Mucosa of descending colon (tissue), 3 donors: Measurements from ENCODE around the gene ACE2. TPM values are rescaled to one million over a fixed set of nuclear protein-coding genes. Genes with fewer than 3 reads are reported as not detected.

Source experiments
- ATAC-seq: fragments of 200-7000 bp; cut with Tn5 transposase; one replicate; pipeline ENCODE4 v1.9.1; 2020; ENCODE audit warnings: mild to moderate bottlenecking, moderate library complexity
- DNase-seq, 3 donors: peaks; one replicate each; pipeline ENCODE4 v3.0.0-alpha.2; 2020
- H3K36me3 ChIP-seq: fragments of 200-600 bp; one replicate; pipeline ENCODE4 v1.8.0; 2021; ENCODE audit warnings: low read depth, mild to moderate bottlenecking
- H3K4me1 ChIP-seq: fragments of 200-600 bp; one replicate; pipeline ENCODE4 v1.8.0; 2021; ENCODE audit warnings: low read depth, mild to moderate bottlenecking
- H3K4me3 ChIP-seq: fragments of 200-600 bp; one replicate; pipeline ENCODE4 v1.8.0; 2021; ENCODE audit warnings: mild to moderate bottlenecking
- H3K9me3 ChIP-seq: fragments of 200-600 bp; one replicate; pipeline ENCODE4 v1.8.0; 2021; ENCODE audit warnings: mild to moderate bottlenecking
- CTCF ChIP-seq: fragments of 200-600 bp; IDR thresholded peaks from one replicate; pipeline ENCODE4 v1.8.0; 2022; ENCODE audit warnings: antibody characterized with exemption, mild to moderate bottlenecking
- intact Hi-C, 2 donors: fragments of 100-400 bp; cut with DNase I in 1 of 2; cut with micrococcal nuclease in 1 of 2; formaldehyde crosslinking; loops; one replicate each; pipeline versions ENCODE4 v1.11.0 to v1.11.1; 2022; cut with DNase I, micrococcal nuclease
- total RNA-seq, 3 donors: library from RNA; stranded (reverse); fragmentation: NEBNext Ultra II Directional in 2 of 3; extraction: Animal tissue kit (Norgen Biotek cat#: 25700) in 2 of 3; gene quantifications; one replicate each; pipeline versions ENCODE4 v1.2.1 to v1.2.4, GENCODE V29; 2021 to 2023
- donor health status: DM: no; HTN: no; CAD: no; lungs with moderate emphysema.
- donor health status: DM: no; HTN: no; CAD: no.
- donor health status: DM: no; HTN: yes; CAD: no.

The ACE2 gene
- total RNA-seq, 3 donors from 2014 or later = 23.1 to 40.8 (median 23.2) TPM

GRCh38 chrX:15525664-15526416 lies 74.9 kb downstream of the ACE2 start:
- TF ChIP-seq CTCF = no peak
- ATAC-seq (no peak), DNase-seq (no peak)
- Histone ChIP-seq H3K4me3 (no peak overlapping the region), H3K36me3 (no peaks in the 10 kb centered on the region), H3K4me1 (no peaks in the 10 kb centered on the region), H3K9me3 (no peaks in the 10 kb centered on the region)
- intact Hi-C loops = no loop called here

- DNase-seq = no peak
- no peak for TF ChIP-seq CTCF
- no peaks in the 10 kb centered on the region for H3K4me1 ChIP-seq
- ATAC-seq = no peak
- intact Hi-C loops = no loop called here
- no peaks in the 10 kb centered on the region for H3K9me3 ChIP-seq
- no peaks in the 10 kb centered on the region for H3K36me3 ChIP-seq
- H3K4me3 ChIP-seq = no peak overlapping the region
Observed at GRCh38 chrX:15524417-15524816, 76.3 kb downstream of the ACE2 start.

GRCh38 chrX:15523088-15523487 lies 77.7 kb downstream of the ACE2 start:
- Histone ChIP-seq H3K36me3 (no peaks in the 10 kb centered on the region), H3K4me1 (no peaks in the 10 kb centered on the region), H3K4me3 (no peak overlapping the region), H3K9me3 (no peaks in the 10 kb centered on the region)
- intact Hi-C loops = no loop called here
- no peak for ATAC-seq
- TF ChIP-seq CTCF = no peak
- no peak for DNase-seq

- no peaks in the 10 kb centered on the region for H3K9me3 ChIP-seq
- DNase-seq (no peak), ATAC-seq (no peak)
- no peaks in the 10 kb centered on the region for H3K36me3 ChIP-seq
- no peak overlapping the region for H3K4me3 ChIP-seq
- intact Hi-C loops = no loop called here
- no peak for TF ChIP-seq CTCF
- H3K4me1 ChIP-seq = no peaks in the 10 kb centered on the region
Observed at GRCh38 chrX:15522464-15522863, 78.3 kb downstream of the ACE2 start.

- Histone ChIP-seq H3K4me3 (no peak overlapping the region), H3K4me1 (no peaks in the 10 kb centered on the region), H3K36me3 (no peaks in the 10 kb centered on the region), H3K9me3 (no peaks in the 10 kb centered on the region)
- TF ChIP-seq CTCF = no peak
- intact Hi-C loops = no loop called here
- DNase-seq (peak in 1 of 3 donors; percentile 14), ATAC-seq (peak; percentile 49)
Observed at GRCh38 chrX:15515931-15516330, 84.8 kb downstream of the ACE2 start.
